GM23338 (cell line): ENCODE data around the gene NAA10.

ENCODE experiments used
- CREB1 ChIP-seq: fragments of 250-450 bp; sonication (Bioruptor Pico); IDR thresholded peaks from 2 replicates; pipeline ENCODE4 v1.5.0; 2020; ENCODE audit warnings: low read depth, mild to moderate bottlenecking, moderate library complexity
- CTCF ChIP-seq, 2 experiments: fragments of 200-600 bp in 1 of 2; sonication (generic) in 1 of 2; conservative IDR thresholded peaks; 2 replicates each; pipeline versions ENCODE4 v1.5.1 to v1.6.1; 2016 to 2017; ENCODE audit warnings: antibody characterized with exemption in 2 of 2, low read depth in 2 of 2, mild to moderate bottlenecking in 2 of 2, moderate library complexity in 1 of 2
- ETS1 ChIP-seq: IDR thresholded peaks from 2 replicates; pipeline ENCODE4 v1.6.1; 2016; ENCODE audit warnings: antibody characterized with exemption
- POLR2AphosphoS5 ChIP-seq: IDR thresholded peaks from 2 replicates; pipeline ENCODE4 v1.6.1; 2016; ENCODE audit warnings: antibody characterized with exemption, low read depth
- TF ChIP-seq, protein P1 (sequence below): IDR thresholded peaks from one replicate; pipeline ENCODE4 v1.6.1; 2018; ENCODE audit warnings: antibody characterized with exemption; ENCODE audit not compliant: unreplicated experiment

DNA sequence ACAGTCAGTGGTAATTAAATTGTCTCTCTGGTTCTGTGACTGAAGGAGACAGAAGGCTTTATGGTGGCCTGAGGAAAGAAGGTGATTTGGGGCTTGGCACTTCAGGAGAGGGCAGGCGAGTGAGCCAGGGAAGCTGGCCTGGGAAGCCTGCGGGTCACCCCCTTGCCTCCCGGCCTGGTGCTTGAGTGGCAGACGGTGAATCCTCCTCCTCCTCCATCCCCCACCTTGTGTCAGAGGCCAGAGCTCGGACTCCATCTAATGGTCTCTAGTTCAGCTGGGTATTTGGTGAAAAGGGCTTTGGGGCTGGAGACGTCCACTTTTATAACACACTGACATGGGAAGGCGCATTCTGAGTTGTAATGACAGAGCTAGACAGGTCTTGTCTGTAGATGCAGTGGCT is 46.4 kb upstream of the NAA10 start:
- no peak for TF ChIP-seq CREB1 (CRISPR knock-in tag)
- TF ChIP-seq, protein P1, sequence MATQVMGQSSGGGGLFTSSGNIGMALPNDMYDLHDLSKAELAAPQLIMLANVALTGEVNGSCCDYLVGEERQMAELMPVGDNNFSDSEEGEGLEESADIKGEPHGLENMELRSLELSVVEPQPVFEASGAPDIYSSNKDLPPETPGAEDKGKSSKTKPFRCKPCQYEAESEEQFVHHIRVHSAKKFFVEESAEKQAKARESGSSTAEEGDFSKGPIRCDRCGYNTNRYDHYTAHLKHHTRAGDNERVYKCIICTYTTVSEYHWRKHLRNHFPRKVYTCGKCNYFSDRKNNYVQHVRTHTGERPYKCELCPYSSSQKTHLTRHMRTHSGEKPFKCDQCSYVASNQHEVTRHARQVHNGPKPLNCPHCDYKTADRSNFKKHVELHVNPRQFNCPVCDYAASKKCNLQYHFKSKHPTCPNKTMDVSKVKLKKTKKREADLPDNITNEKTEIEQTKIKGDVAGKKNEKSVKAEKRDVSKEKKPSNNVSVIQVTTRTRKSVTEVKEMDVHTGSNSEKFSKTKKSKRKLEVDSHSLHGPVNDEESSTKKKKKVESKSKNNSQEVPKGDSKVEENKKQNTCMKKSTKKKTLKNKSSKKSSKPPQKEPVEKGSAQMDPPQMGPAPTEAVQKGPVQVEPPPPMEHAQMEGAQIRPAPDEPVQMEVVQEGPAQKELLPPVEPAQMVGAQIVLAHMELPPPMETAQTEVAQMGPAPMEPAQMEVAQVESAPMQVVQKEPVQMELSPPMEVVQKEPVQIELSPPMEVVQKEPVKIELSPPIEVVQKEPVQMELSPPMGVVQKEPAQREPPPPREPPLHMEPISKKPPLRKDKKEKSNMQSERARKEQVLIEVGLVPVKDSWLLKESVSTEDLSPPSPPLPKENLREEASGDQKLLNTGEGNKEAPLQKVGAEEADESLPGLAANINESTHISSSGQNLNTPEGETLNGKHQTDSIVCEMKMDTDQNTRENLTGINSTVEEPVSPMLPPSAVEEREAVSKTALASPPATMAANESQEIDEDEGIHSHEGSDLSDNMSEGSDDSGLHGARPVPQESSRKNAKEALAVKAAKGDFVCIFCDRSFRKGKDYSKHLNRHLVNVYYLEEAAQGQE = no peak
- no peak for TF ChIP-seq CTCF (conservative IDR thresholded peaks at IDR 0.05; ENCODE audit: low read depth in 2 of 2)
- TF ChIP-seq ETS1 = no peak
- TF ChIP-seq POLR2AphosphoS5 = no peak
